ENCODE data around the gene CGRRF1.

CGRRF1 gene

GRCh38 chr14:54548491-54548890 is 38.8 kb downstream of the CGRRF1 start:
- TF ChIP-seq, protein P1, sequence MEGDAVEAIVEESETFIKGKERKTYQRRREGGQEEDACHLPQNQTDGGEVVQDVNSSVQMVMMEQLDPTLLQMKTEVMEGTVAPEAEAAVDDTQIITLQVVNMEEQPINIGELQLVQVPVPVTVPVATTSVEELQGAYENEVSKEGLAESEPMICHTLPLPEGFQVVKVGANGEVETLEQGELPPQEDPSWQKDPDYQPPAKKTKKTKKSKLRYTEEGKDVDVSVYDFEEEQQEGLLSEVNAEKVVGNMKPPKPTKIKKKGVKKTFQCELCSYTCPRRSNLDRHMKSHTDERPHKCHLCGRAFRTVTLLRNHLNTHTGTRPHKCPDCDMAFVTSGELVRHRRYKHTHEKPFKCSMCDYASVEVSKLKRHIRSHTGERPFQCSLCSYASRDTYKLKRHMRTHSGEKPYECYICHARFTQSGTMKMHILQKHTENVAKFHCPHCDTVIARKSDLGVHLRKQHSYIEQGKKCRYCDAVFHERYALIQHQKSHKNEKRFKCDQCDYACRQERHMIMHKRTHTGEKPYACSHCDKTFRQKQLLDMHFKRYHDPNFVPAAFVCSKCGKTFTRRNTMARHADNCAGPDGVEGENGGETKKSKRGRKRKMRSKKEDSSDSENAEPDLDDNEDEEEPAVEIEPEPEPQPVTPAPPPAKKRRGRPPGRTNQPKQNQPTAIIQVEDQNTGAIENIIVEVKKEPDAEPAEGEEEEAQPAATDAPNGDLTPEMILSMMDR (IDR thresholded peaks at IDR 0.05), result no peak

- TF ChIP-seq, protein P1 (IDR thresholded peaks at IDR 0.05), result no peak
These were observed 40.2 kb downstream of the CGRRF1 start for GRCh38 chr14:54549862-54550261.

GRCh38 chr14:54550514-54550913 is 40.8 kb downstream of the CGRRF1 start:
- TF ChIP-seq, protein P1 (IDR thresholded peaks at IDR 0.05), result no peak

- TF ChIP-seq, protein P1 (IDR thresholded peaks at IDR 0.05), result no peak
These were observed 44.7 kb downstream of the CGRRF1 start for GRCh38 chr14:54554401-54554800.

GRCh38 chr14:54555651-54556050 is 45.9 kb downstream of the CGRRF1 start:
- TF ChIP-seq, protein P1 (IDR thresholded peaks at IDR 0.05), result no peak

GRCh38 chr14:54556535-54556934 is 46.8 kb downstream of the CGRRF1 start:
- TF ChIP-seq, protein P1 (IDR thresholded peaks at IDR 0.05), result no peak

GRCh38 chr14:54562334-54562733 is 52.6 kb downstream of the CGRRF1 start:
- TF ChIP-seq, protein P1 (IDR thresholded peaks at IDR 0.05), result no peak
